ENCODE results near the gene KCNN3. TPM values are rescaled to one million over a fixed set of nuclear protein-coding genes. Genes with fewer than 3 reads are reported as not detected.
"Not testable (repeated sequence)": the region's sequence is repeated elsewhere in the genome, so short reads cannot be mapped to it uniquely, and the experiment has no call there.

Gene KCNN3
- total RNA-seq, 1 donor from 2014 or later: 4.8 TPM

GRCh38 chr1:154672245-154672644 lies 197.8 kb downstream of the KCNN3 start:
- not testable (repeated sequence) for DNase-seq (ENCODE audit: extremely low read depth, low read depth, low spot score)

GRCh38 chr1:154671412-154671811 lies 198.7 kb downstream of the KCNN3 start:
- DNase-seq (ENCODE audit: extremely low read depth, low read depth, low spot score): not testable (repeated sequence)

- DNase-seq (ENCODE audit: extremely low read depth, low read depth, low spot score): not testable (repeated sequence)
Observed at GRCh38 chr1:154670310-154671270, 199.5 kb downstream of the KCNN3 start.

- peak; percentile 56 for DNase-seq (ENCODE audit: extremely low read depth, low read depth, low spot score)
Observed at GRCh38 chr1:154669464-154670282, 200.4 kb downstream of the KCNN3 start.

- no peak for DNase-seq (ENCODE audit: extremely low read depth, low read depth, low spot score)
Observed at GRCh38 chr1:154666051-154666790, 203.9 kb downstream of the KCNN3 start.

- no peak for DNase-seq (ENCODE audit: extremely low read depth, low read depth, low spot score)
Observed at GRCh38 chr1:154664331-154665002, 205.6 kb downstream of the KCNN3 start.

GRCh38 chr1:154663471-154664060 lies 206.5 kb downstream of the KCNN3 start:
- no peak for DNase-seq (ENCODE audit: extremely low read depth, low read depth, low spot score)

- no peak for DNase-seq (ENCODE audit: extremely low read depth, low read depth, low spot score)
Observed at GRCh38 chr1:154661110-154661509, 209.0 kb downstream of the KCNN3 start.

GRCh38 chr1:154659823-154660592 lies 210.1 kb downstream of the KCNN3 start:
- no peak for DNase-seq (ENCODE audit: extremely low read depth, low read depth, low spot score)

- DNase-seq (ENCODE audit: extremely low read depth, low read depth, low spot score): no peak
Observed at GRCh38 chr1:154657556-154657955, 212.5 kb downstream of the KCNN3 start.

GRCh38 chr1:154652893-154653292 lies 217.2 kb downstream of the KCNN3 start:
- no peak for DNase-seq (ENCODE audit: extremely low read depth, low read depth, low spot score)

Other genes with a start within 250 kb of the KCNN3 start
- 8.1 and 11.6 TPM in 2 replicates for gene PMVK, start 66.4 kb upstream of the KCNN3 start, total RNA-seq
- gene PBXIP1, start 85.8 kb upstream of the KCNN3 start, total RNA-seq: 108 and 115 TPM in 2 replicates
- gene PYGO2, start 91.5 kb upstream of the KCNN3 start, total RNA-seq: 17.5 and 20.9 TPM in 2 replicates
- gene SHC1, start 100.5 kb upstream of the KCNN3 start, total RNA-seq: 300 and 313 TPM in 2 replicates
- 37.8 and 57.8 TPM in 2 replicates for gene CKS1B, start 104.4 kb upstream of the KCNN3 start, total RNA-seq
- 31.2 and 33.7 TPM in 2 replicates for gene FLAD1, start 113.1 kb upstream of the KCNN3 start, total RNA-seq
- gene LENEP, start 123.3 kb upstream of the KCNN3 start, total RNA-seq: not detected in 2 replicates
- gene ZBTB7B, start 132.5 kb upstream of the KCNN3 start, total RNA-seq: 19.3 and 23.6 TPM in 2 replicates
- 0.12 TPM in 1 of 2 replicates, not detected in the other for gene DCST2, start 163.5 kb upstream of the KCNN3 start, total RNA-seq
- not detected in 2 replicates for gene DCST1, start 163.5 kb upstream of the KCNN3 start, total RNA-seq
- 405 and 619 TPM in 2 replicates for gene ADAM15, start 181.0 kb upstream of the KCNN3 start, total RNA-seq
- 19.2 and 25.1 TPM in 2 replicates for gene EFNA4, start 193.5 kb upstream of the KCNN3 start, total RNA-seq
- 1.5 and 4.0 TPM in 2 replicates for gene EFNA3, start 208.6 kb upstream of the KCNN3 start, total RNA-seq